Gastroesophageal sphincter (tissue), 4 donors: Measurements from ENCODE around the gene GRIK1. TPM values are rescaled to one million over a fixed set of nuclear protein-coding genes. Genes with fewer than 3 reads are reported as not detected.

Experiments
- ATAC-seq: fragments of 150-250 bp; one replicate; pipeline ENCODE4 v1.9.1; 2016; ENCODE audit warnings: mild to moderate bottlenecking, moderate library complexity
- H3K27ac ChIP-seq, 4 donors: fragments of 200-600 bp; sonication (generic) in 3 of 4; 1 replicate in 3 of 4; 2 replicates in 1 of 4; pipeline ENCODE4 v1.5.1; 2016 to 2019
- H3K27me3 ChIP-seq: fragments of 200-600 bp; sonication (generic); one replicate; pipeline ENCODE4 v1.5.1; 2019
- H3K36me3 ChIP-seq, 2 donors: fragments of 200-600 bp; sonication (generic); one replicate each; pipeline ENCODE4 v1.5.1; 2019; ENCODE audit warnings: control low read depth in 1 of 2
- H3K4me1 ChIP-seq, 3 donors: fragments of 200-600 bp; sonication (generic); 1 replicate in 2 of 3; 2 replicates in 1 of 3; pipeline ENCODE4 v1.5.1; 2016 to 2019; ENCODE audit warnings: control low read depth in 2 of 3
- H3K4me3 ChIP-seq, 2 donors: fragments of 200-600 bp; sonication (generic); one replicate each; pipeline ENCODE4 v1.5.1; 2019; ENCODE audit warnings: mild to moderate bottlenecking in 1 of 2, moderate library complexity in 1 of 2
- H3K9me3 ChIP-seq, 3 donors: fragments of 200-600 bp; sonication (generic); one replicate each; pipeline ENCODE4 v1.5.1; 2017 to 2019; ENCODE audit warnings: control low read depth in 2 of 3
- CTCF ChIP-seq, 4 experiments: fragments of 200-600 bp in 2 of 4; fragments of 450-650 bp in 2 of 4; sonication (generic) in 1 of 4; IDR thresholded peaks; one replicate each; pipeline ENCODE4 v1.5.1; 2017 to 2019; ENCODE audit warnings: antibody characterized with exemption in 4 of 4, mild to moderate bottlenecking in 2 of 4, moderate library complexity in 2 of 4
- EP300 ChIP-seq: sonication (generic); formaldehyde crosslinking; IDR thresholded peaks from one replicate; pipeline ENCODE4 v1.6.1; 2017; ENCODE audit warnings: antibody characterized with exemption, mild to moderate bottlenecking
- POLR2A ChIP-seq, 2 donors: fragments of 450-650 bp; IDR thresholded peaks; one replicate each; pipeline ENCODE4 v1.6.1; 2017; ENCODE audit warnings: antibody characterized with exemption in 2 of 2, mild to moderate bottlenecking in 2 of 2, moderate library complexity in 1 of 2
- POLR2AphosphoS5 ChIP-seq: sonication (generic); formaldehyde crosslinking; IDR thresholded peaks from one replicate; pipeline ENCODE4 v1.6.1; 2017; ENCODE audit warnings: antibody characterized with exemption
- WGBS, 2 donors: methylation state at CpG; one replicate each; pipeline ENCODE4 v1.1.5; 2018; ENCODE audit warnings: low coverage in 1 of 2; 5-methylcytosine and 5-hydroxymethylcytosine counted together
- total RNA-seq, 4 donors: library from RNA; depleted of rRNA; stranded (reverse); fragments of >200 nt; gene quantifications; one replicate each; pipeline ENCODE4 v1.1.0, GENCODE V29; 2016

Gene GRIK1
- total RNA-seq, 4 donors from 2014 or later = 0.32 to 0.67 TPM; not detected in 2

- Histone ChIP-seq H3K4me3 (no peak overlapping the region), H3K27ac (no peak overlapping the region), H3K27me3 (no peaks in the 10 kb centered on the region), H3K9me3 (no peaks in the 10 kb centered on the region), H3K36me3 (no peaks in the 10 kb centered on the region), H3K4me1 (no peaks in the 10 kb centered on the region)
- ATAC-seq = no peak
- 5 to 52% methylated on average over 1 of the region's 1 CpG for WGBS, 2 donors
- TF ChIP-seq POLR2A (IDR thresholded peaks at IDR 0.05) (no peak), EP300 (no peak), POLR2AphosphoS5 (no peak), CTCF (IDR thresholded peaks at IDR 0.05) (no peak)
Observed at GRCh38 chr21:29885491-29885890, 54.3 kb downstream of the GRIK1 start.

DNA sequence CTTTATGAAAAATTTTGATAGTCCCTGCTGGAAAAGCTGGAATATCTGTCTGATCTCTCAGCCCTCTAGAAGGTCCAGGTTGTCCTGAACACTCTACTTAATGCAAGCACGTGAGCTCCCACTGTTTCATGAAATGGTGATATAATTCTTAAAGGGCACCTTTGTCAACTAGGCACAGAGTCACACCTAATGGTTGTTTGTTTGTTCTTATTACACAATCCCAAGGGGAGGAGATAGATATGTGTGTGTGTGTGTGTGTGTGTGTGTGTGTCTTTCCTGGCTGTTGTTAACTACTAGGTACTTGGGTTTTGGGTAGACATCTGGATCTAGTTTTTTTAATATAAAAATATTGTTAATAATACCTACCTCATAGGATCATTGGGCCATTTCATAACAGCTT, 63.9 kb downstream of the GRIK1 start:
- H3K4me1 ChIP-seq = no peaks in the 10 kb centered on the region
- H3K27ac ChIP-seq = no peak overlapping the region
- no peak overlapping the region for H3K4me3 ChIP-seq
- H3K27me3 ChIP-seq = no peaks in the 10 kb centered on the region
- WGBS, 2 donors = 40 to 80% methylated on average over 1 of the region's 1 CpG
- no peaks in the 10 kb centered on the region for H3K36me3 ChIP-seq
- no peak for TF ChIP-seq POLR2A (IDR thresholded peaks at IDR 0.05)
- TF ChIP-seq CTCF (IDR thresholded peaks at IDR 0.05) = no peak
- no peak for TF ChIP-seq EP300
- TF ChIP-seq POLR2AphosphoS5 = no peak
- H3K9me3 ChIP-seq = no peaks in the 10 kb centered on the region
- ATAC-seq = no peak

DNA sequence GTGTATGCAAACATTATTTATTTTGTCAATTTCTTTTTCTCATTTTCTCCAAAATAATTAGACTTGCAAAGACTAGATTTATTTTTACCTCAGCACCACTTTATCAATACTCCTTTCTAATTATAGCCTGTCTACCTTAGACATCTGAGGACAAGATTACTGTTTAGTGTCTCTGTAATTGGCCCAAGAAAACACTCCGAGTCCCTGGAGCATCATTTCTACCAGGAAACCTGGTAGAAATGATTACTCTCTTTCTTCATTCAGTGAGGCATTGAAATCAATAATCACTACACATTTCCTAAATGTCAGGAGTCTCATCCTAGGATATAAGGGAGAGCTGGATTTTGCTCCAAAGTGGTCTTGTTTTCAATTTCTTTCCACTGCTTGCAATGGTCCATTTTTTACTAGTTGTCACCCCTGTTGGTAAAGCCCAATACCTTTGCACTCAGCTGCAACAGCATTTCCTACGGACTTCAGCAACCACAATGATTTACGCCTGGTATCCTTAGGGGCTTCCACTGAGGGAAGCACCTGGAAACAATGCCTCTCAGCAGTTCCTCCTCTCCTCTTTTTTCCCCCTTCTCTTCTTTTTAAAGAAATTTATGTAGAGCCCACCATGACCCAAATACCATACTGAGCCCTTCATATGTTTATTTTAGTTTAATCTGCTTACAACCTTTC, 64.6 kb downstream of the GRIK1 start:
- Histone ChIP-seq H3K27me3 (no peaks in the 10 kb centered on the region), H3K9me3 (no peaks in the 10 kb centered on the region), H3K4me1 (no peaks in the 10 kb centered on the region), H3K36me3 (no peaks in the 10 kb centered on the region), H3K27ac (no peak overlapping the region), H3K4me3 (no peak overlapping the region)
- WGBS, 2 donors = 57% methylated on average over 3 of the region's 3 CpGs
- TF ChIP-seq POLR2A (IDR thresholded peaks at IDR 0.05) (no peak), POLR2AphosphoS5 (no peak)
- no peak for ATAC-seq

- 87 to 94% methylated on average over 4 to 7 of the region's 12 CpGs for WGBS, 2 donors
- no peak for ATAC-seq
Observed at GRCh38 chr21:29873908-29874307, 65.9 kb downstream of the GRIK1 start.

GRCh38 chr21:29870814-29871213, 69.0 kb downstream of the GRIK1 start:
- Histone ChIP-seq H3K36me3 (no peaks in the 10 kb centered on the region), H3K27me3 (peaks cover 4% of the 10 kb centered on the region), H3K4me1 (no peaks in the 10 kb centered on the region), H3K4me3 (no peak overlapping the region), H3K9me3 (no peaks in the 10 kb centered on the region), H3K27ac (no peak overlapping the region)
- ATAC-seq = no peak
- no peak for TF ChIP-seq CTCF (IDR thresholded peaks at IDR 0.05)
- TF ChIP-seq POLR2AphosphoS5 = no peak
- no peak for TF ChIP-seq POLR2A (IDR thresholded peaks at IDR 0.05)
- TF ChIP-seq EP300 = no peak
- WGBS, 2 donors = 59 to 73% methylated on average over 5 to 6 of the region's 6 CpGs

More at GRCh38 chr21:29873908-29874307, 65.9 kb downstream of the GRIK1 start:
- H3K4me1 ChIP-seq = no peaks in the 10 kb centered on the region
- TF ChIP-seq POLR2A (IDR thresholded peaks at IDR 0.05) (no peak), POLR2AphosphoS5 (no peak), CTCF (IDR thresholded peaks at IDR 0.05) (no peak), EP300 (no peak)
- no peak overlapping the region for H3K4me3 ChIP-seq
- H3K27me3 ChIP-seq = no peaks in the 10 kb centered on the region
- no peak overlapping the region for H3K27ac ChIP-seq
- no peaks in the 10 kb centered on the region for H3K36me3 ChIP-seq
- no peaks in the 10 kb centered on the region for H3K9me3 ChIP-seq
